Gastrocnemius medialis (tissue), 4 donors: ENCODE measurements around the gene IFITM10. TPM values are rescaled to one million over a fixed set of nuclear protein-coding genes. Genes with fewer than 3 reads are reported as not detected.

Experiments used
- ATAC-seq, 2 donors: fragments of 150-250 bp; one replicate each; pipeline ENCODE4 v1.9.1; 2016
- DNase-seq, 2 donors: peaks; one replicate each; pipeline ENCODE4 v3.0.0-alpha.2; 2019
- H3K27ac ChIP-seq, 4 donors: fragments of 200-600 bp; sonication (generic); 1 replicate in 1 of 4; 2 replicates in 3 of 4; pipeline ENCODE4 v1.5.1; 2016 to 2018; ENCODE audit warnings: mild to moderate bottlenecking in 2 of 4, moderate library complexity in 1 of 4
- H3K27me3 ChIP-seq, 3 donors: fragments of 200-600 bp; sonication (generic) in 2 of 3; 1 replicate in 1 of 3; 2 replicates in 2 of 3; pipeline versions ENCODE4 v1.5.1 to v1.6.0; 2016 to 2019; ENCODE audit warnings: mild to moderate bottlenecking in 1 of 3, moderate library complexity in 1 of 3
- H3K36me3 ChIP-seq, 2 donors: fragments of 200-600 bp; sonication (generic) in 1 of 2; one replicate each; pipeline ENCODE4 v1.5.1; 2017 to 2018
- H3K4me1 ChIP-seq, 2 donors: fragments of 200-600 bp; sonication (generic) in 1 of 2; one replicate each; pipeline ENCODE4 v1.5.1; 2016 to 2017; ENCODE audit warnings: mild to moderate bottlenecking in 2 of 2
- H3K4me3 ChIP-seq, 4 donors: fragments of 200-600 bp; sonication (generic) in 3 of 4; 1 replicate in 1 of 4; 2 replicates in 3 of 4; pipeline ENCODE4 v1.5.1; 2016 to 2019; ENCODE audit warnings: mild to moderate bottlenecking in 2 of 4
- H3K9me3 ChIP-seq, 3 donors: fragments of 200-600 bp; sonication (generic) in 2 of 3; 1 replicate in 1 of 3; 2 replicates in 2 of 3; pipeline ENCODE4 v1.5.1; 2016 to 2019
- CTCF ChIP-seq, 5 experiments: fragments of 450-650 bp in 3 of 5; fragments of 200-600 bp in 2 of 5; sonication (generic) in 2 of 5; IDR thresholded peaks in 4 of 5; conservative IDR thresholded peaks in 1 of 5; 1 replicate in 4 of 5; 2 replicates in 1 of 5; pipeline ENCODE4 v1.5.1; 2016 to 2019; ENCODE audit warnings: antibody characterized with exemption in 5 of 5, mild to moderate bottlenecking in 3 of 5, moderate library complexity in 3 of 5
- POLR2A ChIP-seq, 2 donors: fragments of 450-650 bp; IDR thresholded peaks; one replicate each; pipeline ENCODE4 v1.6.1; 2017; ENCODE audit warnings: antibody characterized with exemption in 2 of 2, mild to moderate bottlenecking in 2 of 2, moderate library complexity in 2 of 2
- in situ Hi-C, 4 donors: fragments of 200-750 bp; cut with MboI; loops; one replicate each; pipeline versions ENCODE4 v1.15.0 to v1.8.0; 2017; ENCODE audit warnings: low sequenced_read_pairs in 4 of 4
- intact Hi-C: fragments of 100-400 bp; cut with DNase I; formaldehyde crosslinking; loops from one replicate; pipeline ENCODE4 v1.15.1; 2023; ENCODE audit warnings: low total_unique reads
- total RNA-seq, 4 donors: library from RNA; depleted of rRNA; stranded (reverse); fragments of >200 nt; gene quantifications; one replicate each; pipeline versions ENCODE4 v1.1.0 to v1.2.3, GENCODE V29; 2016

The IFITM10 gene
- total RNA-seq, 4 donors from 2014 or later: 1.1 to 7.2 (median 4.9) TPM

- Histone ChIP-seq H3K36me3 (no peaks in the 10 kb centered on the region), H3K4me3 (no peak overlapping the region), H3K27ac (peak overlapping the region in 1 of 4 donors; percentile 76), H3K9me3 (no peaks in the 10 kb centered on the region), H3K4me1 (peaks cover 28 to 38% of the 10 kb centered on the region in 2 donors), H3K27me3 (peaks cover 0 to 5% (median 0%) of the 10 kb centered on the region in 3 donors)
- DNase-seq (no peak), ATAC-seq (no peak)
- intact Hi-C loops: loop anchor here (2.0 to 5.0 kb wide), 2 partner anchors 24 to 446 kb away; no protein-coding TSS in a partner anchor
- in situ Hi-C loops: no loop called here
- TF ChIP-seq CTCF (IDR thresholded peaks at IDR 0.05 in 4 of 5, conservative IDR thresholded peaks at IDR 0.05 in 1 of 5) (no peak), POLR2A (IDR thresholded peaks at IDR 0.05) (no peak)
Measured at GRCh38 chr11:1742869-1743584, 7.4 kb downstream of the IFITM10 start.

GRCh38 chr11:1742371-1742770, 8.0 kb downstream of the IFITM10 start:
- no peak for ATAC-seq
- Histone ChIP-seq H3K4me1 (peaks cover 24 to 31% of the 10 kb centered on the region in 2 donors), H3K36me3 (no peaks in the 10 kb centered on the region), H3K27ac (no peak overlapping the region), H3K4me3 (no peak overlapping the region), H3K27me3 (peaks cover 1 to 5% (median 5%) of the 10 kb centered on the region in 3 donors), H3K9me3 (no peaks in the 10 kb centered on the region)
- DNase-seq: no peak
- in situ Hi-C loops: no loop called here
- intact Hi-C loops: loop anchor here (2.0 to 5.0 kb wide), 2 partner anchors 24 to 445 kb away; no protein-coding TSS in a partner anchor
- no peak for TF ChIP-seq CTCF (IDR thresholded peaks at IDR 0.05 in 4 of 5, conservative IDR thresholded peaks at IDR 0.05 in 1 of 5)
- TF ChIP-seq POLR2A (IDR thresholded peaks at IDR 0.05): no peak

GRCh38 chr11:1741741-1742140, 8.7 kb downstream of the IFITM10 start:
- Histone ChIP-seq H3K27ac (no peak overlapping the region), H3K4me3 (no peak overlapping the region), H3K9me3 (peaks cover 0 to 2% (median 0%) of the 10 kb centered on the region in 3 donors), H3K4me1 (peaks cover 17 to 25% of the 10 kb centered on the region in 2 donors), H3K36me3 (no peaks in the 10 kb centered on the region), H3K27me3 (peaks cover 4 to 9% (median 5%) of the 10 kb centered on the region in 3 donors)
- intact Hi-C loops: loop anchor here (2.0 to 5.0 kb wide), 2 partner anchors 23 to 444 kb away; no protein-coding TSS in a partner anchor
- in situ Hi-C loops: no loop called here
- ATAC-seq (no peak), DNase-seq (no peak)
- TF ChIP-seq POLR2A (IDR thresholded peaks at IDR 0.05): no peak
- no peak for TF ChIP-seq CTCF (IDR thresholded peaks at IDR 0.05 in 4 of 5, conservative IDR thresholded peaks at IDR 0.05 in 1 of 5)

- intact Hi-C loops: loop anchor here (5.0 kb wide), 1 partner anchor 444 kb away; no protein-coding TSS in a partner anchor
- DNase-seq (no peak), ATAC-seq (no peak)
- no peak overlapping the region for H3K4me3 ChIP-seq
- H3K9me3 ChIP-seq: peaks cover 0 to 6% (median 0%) of the 10 kb centered on the region in 3 donors
- H3K36me3 ChIP-seq: no peaks in the 10 kb centered on the region
- in situ Hi-C loops: no loop called here
- peaks cover 10 to 17% of the 10 kb centered on the region in 2 donors for H3K4me1 ChIP-seq
- H3K27ac ChIP-seq: no peak overlapping the region
- H3K27me3 ChIP-seq: peaks cover 6 to 17% (median 12%) of the 10 kb centered on the region in 3 donors
- TF ChIP-seq POLR2A (IDR thresholded peaks at IDR 0.05) (no peak), CTCF (IDR thresholded peaks at IDR 0.05 in 4 of 5, conservative IDR thresholded peaks at IDR 0.05 in 1 of 5) (no peak)
Measured at GRCh38 chr11:1740786-1741530, 9.4 kb downstream of the IFITM10 start.
